SU-DHL-6 (cell line): ENCODE results near the gene KAZN.

Source experiments
- H2AFZ ChIP-seq: fragments of 200-600 bp; sonication (generic); 2 replicates; pipeline ENCODE4 v1.6.1; 2014; ENCODE audit warnings: low read depth, mild to moderate bottlenecking, moderate library complexity, mixed read lengths, antibody characterized with exemption, low read length; ENCODE audit not compliant: severe bottlenecking
- H3F3A ChIP-seq: fragments of 200-600 bp; shearing (Covaris generic); 2 replicates; pipeline ENCODE4 v1.6.0; 2016; ENCODE audit warnings: antibody characterized with exemption, mild to moderate bottlenecking; ENCODE audit not compliant: insufficient read depth
- H3K27ac ChIP-seq: fragments of 200-600 bp; sonication (generic); 2 replicates; pipeline ENCODE4 v1.5.1; 2016; ENCODE audit warnings: low read depth, mild to moderate bottlenecking, low read length, moderate library complexity, mixed read lengths
- H3K27me3 ChIP-seq: fragments of 200-600 bp; sonication (generic), shearing (Covaris generic); 2 replicates; pipeline ENCODE4 v1.6.0; 2014; ENCODE audit warnings: mild to moderate bottlenecking, low read length
- H3K36me3 ChIP-seq: fragments of 200-600 bp; sonication (generic); 2 replicates; pipeline ENCODE4 v1.6.1; 2014; ENCODE audit warnings: mild to moderate bottlenecking, low read length, mixed read lengths
- H3K4me2 ChIP-seq: fragments of 300-600, 200-600 bp; shearing (Covaris generic), sonication (generic); 2 replicates; pipeline ENCODE4 v1.6.0; 2014; ENCODE audit warnings: low read length, low read depth, mild to moderate bottlenecking; ENCODE audit not compliant: poor library complexity, severe bottlenecking
- H3K4me3 ChIP-seq: fragments of 200-600 bp; sonication (generic); 2 replicates; pipeline ENCODE4 v1.5.1; 2014; ENCODE audit warnings: antibody characterized with exemption, low read length, mild to moderate bottlenecking, mixed read lengths; ENCODE audit not compliant: insufficient read depth, poor library complexity, severe bottlenecking
- H3K79me2 ChIP-seq: fragments of 200-600 bp; sonication (generic); 2 replicates; pipeline ENCODE4 v1.6.1; 2014; ENCODE audit warnings: mild to moderate bottlenecking, low read length, moderate library complexity; ENCODE audit not compliant: insufficient read depth
- H3K9ac ChIP-seq: fragments of 200-600 bp; sonication (generic); 2 replicates; pipeline ENCODE4 v1.7.0; 2014; ENCODE audit warnings: mild to moderate bottlenecking, low read length
- H3K9me2 ChIP-seq: fragments of 200-600 bp; sonication (generic); replicated peaks from 2 replicates; pipeline ENCODE4 v1.6.1; 2014; ENCODE audit warnings: low read length; ENCODE audit not compliant: insufficient read depth
- H3K9me3 ChIP-seq: fragments of 200-600 bp; sonication (generic); 2 replicates; pipeline ENCODE4 v1.6.1; 2014; ENCODE audit warnings: low read length, mixed read lengths; ENCODE audit not compliant: insufficient read depth
- H4K20me1 ChIP-seq: fragments of 200-600 bp; sonication (generic); 2 replicates; pipeline ENCODE4 v1.6.1; 2014; ENCODE audit warnings: low read depth, mild to moderate bottlenecking, antibody characterized with exemption, low read length, moderate library complexity, mixed read lengths
- EZH2phosphoT487 ChIP-seq: fragments of 200-600 bp; sonication (generic), shearing (Covaris generic); conservative IDR thresholded peaks from 2 replicates; pipeline ENCODE4 v1.6.1; 2018; ENCODE audit warnings: mild to moderate bottlenecking, antibody characterized with exemption, low read length, moderate library complexity, mixed read lengths
- TF ChIP-seq, protein P1 (sequence below): fragments of 200-600 bp; sonication (generic); IDR thresholded peaks from one replicate; pipeline ENCODE4 v1.5.1; 2017; ENCODE audit warnings: antibody characterized with exemption, mild to moderate bottlenecking, low read length, moderate library complexity; ENCODE audit not compliant: insufficient read depth, poor library complexity, severe bottlenecking

KAZN gene

DNA sequence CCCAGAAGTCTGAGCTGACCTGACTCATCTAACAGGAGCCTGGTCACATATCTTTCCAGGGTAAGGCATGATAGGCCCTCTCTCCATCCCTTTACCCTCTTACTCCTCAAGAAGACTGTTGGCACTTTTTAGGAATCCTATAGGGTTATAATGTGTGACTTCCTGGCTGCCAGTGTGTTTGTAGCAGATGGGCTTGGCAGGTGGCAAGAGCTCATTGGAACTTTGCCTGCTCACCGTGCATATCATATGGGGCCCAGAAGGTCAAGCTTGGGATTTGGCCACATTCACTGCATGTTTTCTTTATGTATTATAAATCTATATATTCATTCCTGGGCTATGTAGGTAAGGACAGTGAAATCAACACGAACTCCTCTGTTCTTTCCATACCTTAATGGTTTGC lies 5.2 kb downstream of the KAZN start:
- Histone ChIP-seq H3F3A (no peaks in the 10 kb centered on the region), H3K79me2 (no peaks in the 10 kb centered on the region), H2AFZ (no peak overlapping the region), H3K9ac (no peak overlapping the region), H3K9me3 (no peaks in the 10 kb centered on the region), H3K36me3 (no peaks in the 10 kb centered on the region), H3K4me3 (no peak overlapping the region), H3K27me3 (no peaks in the 10 kb centered on the region), H4K20me1 (no peaks in the 10 kb centered on the region), H3K9me2 (no peaks in the 10 kb centered on the region), H3K4me2 (no peak overlapping the region), H3K27ac (no peak overlapping the region)
- TF ChIP-seq, protein P1, sequence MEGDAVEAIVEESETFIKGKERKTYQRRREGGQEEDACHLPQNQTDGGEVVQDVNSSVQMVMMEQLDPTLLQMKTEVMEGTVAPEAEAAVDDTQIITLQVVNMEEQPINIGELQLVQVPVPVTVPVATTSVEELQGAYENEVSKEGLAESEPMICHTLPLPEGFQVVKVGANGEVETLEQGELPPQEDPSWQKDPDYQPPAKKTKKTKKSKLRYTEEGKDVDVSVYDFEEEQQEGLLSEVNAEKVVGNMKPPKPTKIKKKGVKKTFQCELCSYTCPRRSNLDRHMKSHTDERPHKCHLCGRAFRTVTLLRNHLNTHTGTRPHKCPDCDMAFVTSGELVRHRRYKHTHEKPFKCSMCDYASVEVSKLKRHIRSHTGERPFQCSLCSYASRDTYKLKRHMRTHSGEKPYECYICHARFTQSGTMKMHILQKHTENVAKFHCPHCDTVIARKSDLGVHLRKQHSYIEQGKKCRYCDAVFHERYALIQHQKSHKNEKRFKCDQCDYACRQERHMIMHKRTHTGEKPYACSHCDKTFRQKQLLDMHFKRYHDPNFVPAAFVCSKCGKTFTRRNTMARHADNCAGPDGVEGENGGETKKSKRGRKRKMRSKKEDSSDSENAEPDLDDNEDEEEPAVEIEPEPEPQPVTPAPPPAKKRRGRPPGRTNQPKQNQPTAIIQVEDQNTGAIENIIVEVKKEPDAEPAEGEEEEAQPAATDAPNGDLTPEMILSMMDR: no peak
- no peak for TF ChIP-seq EZH2phosphoT487

- no peak overlapping the region for H3K4me2 ChIP-seq
- TF ChIP-seq, protein P1: no peak
- no peak for TF ChIP-seq EZH2phosphoT487
- H3K9ac ChIP-seq: no peak overlapping the region
- H3K27ac ChIP-seq: no peak overlapping the region
- H3K79me2 ChIP-seq: no peaks in the 10 kb centered on the region
- H3K9me2 ChIP-seq: no peaks in the 10 kb centered on the region
- no peaks in the 10 kb centered on the region for H3F3A ChIP-seq
- no peak overlapping the region for H2AFZ ChIP-seq
- no peaks in the 10 kb centered on the region for H3K36me3 ChIP-seq
- H3K4me3 ChIP-seq: no peak overlapping the region
- H4K20me1 ChIP-seq: no peaks in the 10 kb centered on the region
- H3K9me3 ChIP-seq: no peaks in the 10 kb centered on the region
- H3K27me3 ChIP-seq: no peaks in the 10 kb centered on the region
These were observed 5.9 kb downstream of the KAZN start for GRCh38 chr1:14604414-14604813.

- TF ChIP-seq, protein P1: no peak
- no peak for TF ChIP-seq EZH2phosphoT487
- Histone ChIP-seq H3K9me3 (no peaks in the 10 kb centered on the region), H3K79me2 (no peaks in the 10 kb centered on the region), H3F3A (no peaks in the 10 kb centered on the region), H3K27ac (no peak overlapping the region), H3K4me2 (no peak overlapping the region), H3K27me3 (no peaks in the 10 kb centered on the region), H4K20me1 (no peaks in the 10 kb centered on the region), H3K9ac (no peak overlapping the region), H3K36me3 (no peaks in the 10 kb centered on the region), H2AFZ (no peak overlapping the region), H3K4me3 (no peak overlapping the region), H3K9me2 (no peaks in the 10 kb centered on the region)
These were observed 7.5 kb downstream of the KAZN start for GRCh38 chr1:14605945-14606344.

- H3K4me2 ChIP-seq: no peak overlapping the region
- H3K79me2 ChIP-seq: no peaks in the 10 kb centered on the region
- H3K27ac ChIP-seq: no peak overlapping the region
- H4K20me1 ChIP-seq: no peaks in the 10 kb centered on the region
- H3K36me3 ChIP-seq: no peaks in the 10 kb centered on the region
- no peaks in the 10 kb centered on the region for H3K9me3 ChIP-seq
- no peak overlapping the region for H2AFZ ChIP-seq
- H3F3A ChIP-seq: no peaks in the 10 kb centered on the region
- TF ChIP-seq, protein P1: no peak
- no peak for TF ChIP-seq EZH2phosphoT487
- H3K9me2 ChIP-seq: no peaks in the 10 kb centered on the region
- no peak overlapping the region for H3K9ac ChIP-seq
- H3K4me3 ChIP-seq: no peak overlapping the region
- no peaks in the 10 kb centered on the region for H3K27me3 ChIP-seq
These were observed 8.1 kb downstream of the KAZN start for GRCh38 chr1:14606632-14607031.
